PC-9 (cell line): ENCODE measurements around the gene ACSS3. TPM values are rescaled to one million over a fixed set of nuclear protein-coding genes. Genes with fewer than 3 reads are reported as not detected.

Experiments used
- BruUV-seq: library from RNA; stranded (reverse); fragments of 400-500 nt; replicated peaks from 2 replicates; lab custom pipeline; 2021; lab: Mats Ljungman, UMichigan
- CTCF ChIA-PET: fragments of 300-600 bp; sonication (Branson Sonifier 250); formaldehyde crosslinking; loops from one replicate; lab custom pipeline; 2022; ENCODE audit warnings: antibody characterized with exemption; lab: Charles Lee
- POLR2A ChIA-PET: fragments of 300-600 bp; sonication (Branson Sonifier 250); formaldehyde crosslinking; loops from one replicate; lab custom pipeline; 2022; ENCODE audit warnings: antibody characterized with exemption; ENCODE audit not compliant: unreplicated experiment; lab: Charles Lee
- DNase-seq, 2 experiments: peaks; one replicate each; pipeline versions ENCODE4 v3.0.0 to v3.0.0-alpha.2; 2015 to 2022; ENCODE audit warnings: mixed read lengths in 1 of 2
- H2AFZ ChIP-seq: fragments of 200-600 bp; sonication (generic); 2 replicates; pipeline ENCODE4 v1.8.1; 2017; ENCODE audit warnings: antibody characterized with exemption
- H3F3A ChIP-seq: fragments of 200-600 bp; sonication (generic); 2 replicates; pipeline ENCODE4 v1.8.1; 2017; ENCODE audit warnings: antibody characterized with exemption, mild to moderate bottlenecking, low read depth; ENCODE audit not compliant: insufficient read depth
- H3K27ac ChIP-seq: fragments of 200-600 bp; sonication (generic); 2 replicates; pipeline ENCODE4 v1.6.1; 2016; ENCODE audit warnings: mixed run types
- H3K27me3 ChIP-seq: fragments of 200-600 bp; sonication (generic); 2 replicates; pipeline ENCODE4 v1.6.1; 2016; ENCODE audit warnings: low read depth, mixed run types; ENCODE audit not compliant: insufficient read depth
- H3K36me3 ChIP-seq: fragments of 200-600 bp; sonication (generic); 2 replicates; pipeline ENCODE4 v1.6.1; 2016; ENCODE audit warnings: low read depth, mixed run types
- H3K4me1 ChIP-seq: fragments of 200-600 bp; sonication (generic); replicated peaks from 2 replicates; pipeline ENCODE4 v1.6.1; 2016; ENCODE audit warnings: mixed run types; ENCODE audit not compliant: insufficient read depth
- H3K4me2 ChIP-seq: fragments of 200-600 bp; sonication (generic); 2 replicates; pipeline ENCODE4 v1.6.1; 2017; ENCODE audit warnings: mixed run types
- H3K4me3 ChIP-seq: fragments of 200-600 bp; sonication (generic); 2 replicates; pipeline ENCODE4 v1.6.1; 2016; ENCODE audit warnings: mixed run types
- H3K79me2 ChIP-seq: fragments of 200-600 bp; sonication (generic); 2 replicates; pipeline ENCODE4 v1.6.1; 2017; ENCODE audit warnings: low read depth, mixed run types
- H3K9me2 ChIP-seq: fragments of 200-600 bp; sonication (generic); 2 replicates; pipeline ENCODE4 v1.8.1; 2017; ENCODE audit warnings: mild to moderate bottlenecking; ENCODE audit not compliant: insufficient read depth
- H3K9me3 ChIP-seq: fragments of 200-600 bp; sonication (generic); 2 replicates; pipeline ENCODE4 v1.8.1; 2016; ENCODE audit warnings: low read depth; ENCODE audit not compliant: insufficient read depth
- H4K20me1 ChIP-seq: fragments of 200-600 bp; sonication (generic); 2 replicates; pipeline ENCODE4 v1.8.1; 2017; ENCODE audit not compliant: insufficient read depth
- CTCF ChIP-seq: fragments of 200-600 bp; sonication (generic); conservative IDR thresholded peaks from 2 replicates; pipeline ENCODE4 v1.6.1; 2017; ENCODE audit warnings: mixed run types, antibody characterized with exemption, mild to moderate bottlenecking, moderate library complexity
- EZH2 ChIP-seq: fragments of 200-600 bp; sonication (generic); IDR thresholded peaks from 2 replicates; pipeline ENCODE4 v1.8.0; 2017; ENCODE audit warnings: antibody characterized with exemption, low read depth
- intact Hi-C: fragments of 100-400 bp; cut with micrococcal nuclease; formaldehyde crosslinking; loops from one replicate; pipeline ENCODE4 v1.10.0; 2022; ENCODE audit not compliant: unreplicated experiment
- total RNA-seq: library from RNA; stranded (reverse); gene quantifications from 2 replicates; pipeline ENCODE4 v1.2.3, GENCODE V29; 2021

The ACSS3 gene
- total RNA-seq, 1 experiment from 2014 or later, result 8.5 TPM

GRCh38 chr12:81211306-81211705, 133.4 kb downstream of the ACSS3 start:
- no peak overlapping the region for H3K27ac ChIP-seq
- no peaks in the 10 kb centered on the region for H3K79me2 ChIP-seq
- no peaks in the 10 kb centered on the region; the same call in 1 of the 2 replicates for H4K20me1 ChIP-seq
- H3K4me2 ChIP-seq, result no peak overlapping the region
- BruUV-seq, result no TSS peak
- H3K4me1 ChIP-seq, result peaks cover 12% of the 10 kb centered on the region
- H3F3A ChIP-seq, result no peaks in the 10 kb centered on the region
- no peak overlapping the region for H3K4me3 ChIP-seq
- DNase-seq, result no peak
- intact Hi-C loops, result no loop called here
- POLR2A ChIA-PET, result no interaction called here
- no peaks in the 10 kb centered on the region for H3K27me3 ChIP-seq
- no peaks in the 10 kb centered on the region for H3K36me3 ChIP-seq
- no peak for TF ChIP-seq CTCF
- TF ChIP-seq EZH2, result no peak
- no peak overlapping the region for H2AFZ ChIP-seq
- CTCF ChIA-PET, result no interaction called here
- no peaks in the 10 kb centered on the region for H3K9me2 ChIP-seq
- H3K9me3 ChIP-seq, result no peaks in the 10 kb centered on the region

GRCh38 chr12:81212996-81213696, 135.3 kb downstream of the ACSS3 start:
- Histone ChIP-seq H3K27ac (no peak overlapping the region), H3K27me3 (no peaks in the 10 kb centered on the region), H3K4me3 (no peak overlapping the region), H3K36me3 (no peaks in the 10 kb centered on the region), H3K9me2 (no peaks in the 10 kb centered on the region), H2AFZ (no peak overlapping the region), H3K4me1 (peaks cover 12% of the 10 kb centered on the region), H4K20me1 (no peaks in the 10 kb centered on the region; the same call in 1 of the 2 replicates), H3K9me3 (no peaks in the 10 kb centered on the region), H3K4me2 (no peak overlapping the region), H3F3A (no peaks in the 10 kb centered on the region), H3K79me2 (no peaks in the 10 kb centered on the region)
- intact Hi-C loops, result no loop called here
- no peak for TF ChIP-seq CTCF
- no peak for TF ChIP-seq EZH2
- POLR2A ChIA-PET, result no interaction called here
- BruUV-seq, result no TSS peak
- DNase-seq, result no peak
- CTCF ChIA-PET, result no interaction called here

DNA sequence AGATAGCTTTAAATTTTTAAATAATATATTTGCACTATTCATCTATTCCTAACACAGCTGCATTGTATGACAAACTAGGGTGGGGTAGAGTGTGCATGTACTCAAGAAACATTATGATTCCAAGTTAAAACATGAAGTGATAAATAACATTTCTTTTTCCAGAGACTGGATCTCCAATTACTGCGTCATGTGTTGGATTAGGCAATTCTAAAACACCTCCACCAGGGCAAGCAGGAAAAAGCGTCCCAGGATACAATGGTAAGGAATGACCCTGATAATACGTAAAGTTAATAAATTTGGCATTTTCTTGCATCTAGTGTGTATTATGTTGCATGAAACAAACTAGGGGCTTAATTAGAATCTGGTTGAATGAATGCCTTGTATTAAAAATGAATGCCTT, 138.9 kb downstream of the ACSS3 start:
- TF ChIP-seq EZH2 (no peak), CTCF (no peak)
- BruUV-seq, result no TSS peak
- no peaks in the 10 kb centered on the region for H3K9me3 ChIP-seq
- H3K4me2 ChIP-seq, result no peak overlapping the region
- no peaks in the 10 kb centered on the region for H3K36me3 ChIP-seq
- intact Hi-C loops, result no loop called here
- H2AFZ ChIP-seq, result no peak overlapping the region
- ChIA-PET CTCF (no interaction called here), POLR2A (interaction anchor here (0.6 kb wide), 1 partner anchor 19 kb away, joined by 3 read pairs; no protein-coding TSS in a partner anchor)
- H3K79me2 ChIP-seq, result no peaks in the 10 kb centered on the region
- H3K9me2 ChIP-seq, result no peaks in the 10 kb centered on the region
- no peak overlapping the region for H3K4me3 ChIP-seq
- H3F3A ChIP-seq, result no peaks in the 10 kb centered on the region
- no peak for DNase-seq
- no peaks in the 10 kb centered on the region for H3K4me1 ChIP-seq
- no peak overlapping the region for H3K27ac ChIP-seq
- no peaks in the 10 kb centered on the region for H4K20me1 ChIP-seq
- no peaks in the 10 kb centered on the region for H3K27me3 ChIP-seq
